Kidney epithelial cell (primary cell): ENCODE measurements around the gene BSND. TPM values are rescaled to one million over a fixed set of nuclear protein-coding genes. Genes with fewer than 3 reads are reported as not detected.

ENCODE experiments used
- DNase-seq: peaks from one replicate; pipeline ENCODE4 v3.0.0-alpha.2; 2010; ENCODE audit warnings: low read depth
- H3K27me3 ChIP-seq: 2 replicates; pipeline ENCODE4 v1.6.0; 2011; ENCODE audit warnings: low read length; ENCODE audit not compliant: control insufficient read depth, insufficient read depth
- H3K36me3 ChIP-seq: 2 replicates; pipeline ENCODE4 v1.5.1; 2011; ENCODE audit warnings: low read length; ENCODE audit not compliant: control insufficient read depth, insufficient read depth
- H3K4me3 ChIP-seq: 2 replicates; pipeline ENCODE4 v1.5.1; 2011; ENCODE audit warnings: low read depth, mild to moderate bottlenecking, control low read depth, low read length
- total RNA-seq: library from RNA; depleted of rRNA; stranded (reverse); fragments of >200 nt; gene quantifications from 2 replicates; pipeline ENCODE4 v1.2.3, GENCODE V29; 2015
- TF ChIP-seq, protein P1 (sequence below): IDR thresholded peaks from 2 replicates; pipeline ENCODE4 v1.5.1; 2011; ENCODE audit warnings: mild to moderate bottlenecking, moderate library complexity, low read length, control low read depth, inconsistent platforms; ENCODE audit not compliant: insufficient read depth, poor library complexity, severe bottlenecking

The BSND gene
- total RNA-seq, 1 donor from 2014 or later, result not detected

DNA sequence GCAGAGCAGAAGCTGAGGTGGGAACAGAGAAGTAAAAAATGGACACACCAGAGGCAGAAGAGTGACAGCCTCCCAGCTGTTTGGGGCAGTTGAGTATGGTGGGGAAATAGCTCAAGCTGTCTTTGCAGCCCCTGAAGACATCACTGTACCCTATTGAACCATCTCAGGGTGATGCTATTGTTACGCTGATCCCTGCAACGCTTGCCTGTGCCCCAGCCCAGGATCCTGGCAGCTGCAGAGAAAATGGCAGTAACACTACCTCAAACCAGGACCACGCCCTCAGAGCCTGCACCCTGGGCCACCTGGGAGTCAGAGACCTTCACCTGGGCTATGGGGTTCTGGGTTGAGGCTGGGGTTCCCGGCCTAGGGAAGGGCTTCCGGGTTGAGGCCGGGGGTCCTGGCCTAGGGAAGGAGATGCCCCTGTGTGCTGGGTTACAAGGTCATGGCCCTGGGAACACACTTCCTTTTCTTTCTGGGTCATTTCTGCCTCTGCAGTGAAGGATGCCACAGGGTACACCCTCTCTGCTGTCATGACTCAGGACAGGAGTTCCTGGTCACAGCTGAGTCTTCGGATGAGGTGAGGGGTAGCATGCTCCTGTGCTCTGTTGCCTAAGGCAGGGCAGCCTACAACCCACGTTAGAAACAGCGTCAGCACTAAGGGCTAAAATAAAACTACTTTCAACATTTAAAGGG, 11.6 kb downstream of the BSND start:
- Histone ChIP-seq H3K4me3 (no peak overlapping the region), H3K27me3 (peaks cover 7% of the 10 kb centered on the region), H3K36me3 (no peaks in the 10 kb centered on the region)
- DNase-seq, result no peak
- TF ChIP-seq, protein P1, sequence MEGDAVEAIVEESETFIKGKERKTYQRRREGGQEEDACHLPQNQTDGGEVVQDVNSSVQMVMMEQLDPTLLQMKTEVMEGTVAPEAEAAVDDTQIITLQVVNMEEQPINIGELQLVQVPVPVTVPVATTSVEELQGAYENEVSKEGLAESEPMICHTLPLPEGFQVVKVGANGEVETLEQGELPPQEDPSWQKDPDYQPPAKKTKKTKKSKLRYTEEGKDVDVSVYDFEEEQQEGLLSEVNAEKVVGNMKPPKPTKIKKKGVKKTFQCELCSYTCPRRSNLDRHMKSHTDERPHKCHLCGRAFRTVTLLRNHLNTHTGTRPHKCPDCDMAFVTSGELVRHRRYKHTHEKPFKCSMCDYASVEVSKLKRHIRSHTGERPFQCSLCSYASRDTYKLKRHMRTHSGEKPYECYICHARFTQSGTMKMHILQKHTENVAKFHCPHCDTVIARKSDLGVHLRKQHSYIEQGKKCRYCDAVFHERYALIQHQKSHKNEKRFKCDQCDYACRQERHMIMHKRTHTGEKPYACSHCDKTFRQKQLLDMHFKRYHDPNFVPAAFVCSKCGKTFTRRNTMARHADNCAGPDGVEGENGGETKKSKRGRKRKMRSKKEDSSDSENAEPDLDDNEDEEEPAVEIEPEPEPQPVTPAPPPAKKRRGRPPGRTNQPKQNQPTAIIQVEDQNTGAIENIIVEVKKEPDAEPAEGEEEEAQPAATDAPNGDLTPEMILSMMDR, result no peak

DNA sequence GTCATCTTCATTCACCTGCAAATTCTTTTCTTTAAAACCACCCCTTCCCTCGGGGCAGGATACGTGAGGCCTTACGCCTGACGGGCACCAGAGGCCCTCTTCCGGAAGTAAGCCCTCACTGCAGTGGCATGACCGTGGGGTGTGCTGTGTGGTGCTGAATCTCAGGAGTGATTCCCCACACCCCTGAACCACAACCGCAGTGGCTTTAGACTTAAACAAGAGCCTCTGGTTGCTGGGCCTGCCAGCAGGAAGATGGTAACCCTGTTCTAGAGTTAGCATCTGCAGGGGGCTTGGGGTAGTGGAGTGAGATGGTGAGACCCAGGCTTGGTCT, 12.1 kb downstream of the BSND start:
- no peaks in the 10 kb centered on the region for H3K36me3 ChIP-seq
- TF ChIP-seq, protein P1, result peak; percentile 18
- no peak for DNase-seq
- H3K4me3 ChIP-seq, result no peak overlapping the region
- H3K27me3 ChIP-seq, result peaks cover 10% of the 10 kb centered on the region

DNA sequence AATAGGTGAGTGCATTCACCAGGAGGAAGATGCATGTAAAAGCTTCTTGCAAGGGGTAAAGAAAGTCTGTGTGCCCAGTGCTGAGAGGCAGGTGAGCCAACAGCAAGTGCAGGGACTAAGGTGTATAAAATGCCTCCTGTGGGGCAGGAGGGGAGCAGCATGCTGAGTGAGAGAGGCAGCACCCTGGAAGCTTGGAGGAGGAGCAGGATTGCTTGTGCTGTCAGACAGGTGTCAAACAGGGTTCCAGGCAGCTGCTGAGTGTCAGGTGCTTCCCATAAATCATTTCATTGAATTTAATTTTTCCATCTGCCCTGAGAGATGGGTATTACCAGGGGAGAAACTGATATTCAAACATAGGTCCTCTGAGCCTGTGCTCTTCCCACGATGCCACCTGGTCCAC, 13.9 kb downstream of the BSND start:
- peaks cover 10% of the 10 kb centered on the region for H3K27me3 ChIP-seq
- DNase-seq, result no peak
- TF ChIP-seq, protein P1, result no peak

DNA sequence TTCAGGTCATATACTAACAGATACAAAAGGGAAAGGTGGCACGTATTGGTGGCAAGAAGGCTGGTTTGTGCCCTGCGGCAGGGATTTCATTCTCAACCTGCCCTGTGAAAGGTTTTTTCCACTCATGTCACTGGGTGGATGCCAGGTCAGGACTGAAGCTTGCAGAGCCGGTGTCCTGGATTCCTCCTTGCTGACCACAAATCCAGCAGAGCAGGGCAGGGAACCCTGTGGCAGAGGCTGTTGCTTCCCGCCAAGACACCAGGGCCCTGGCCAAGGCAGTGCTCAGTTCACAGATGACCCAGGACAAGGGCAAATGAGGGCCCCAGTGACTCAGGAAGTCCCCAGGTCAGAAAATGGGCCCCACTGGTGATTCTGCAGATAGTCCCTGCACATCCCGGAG, 16.4 kb downstream of the BSND start:
- Histone ChIP-seq H3K36me3 (no peaks in the 10 kb centered on the region), H3K27me3 (peaks cover 13% of the 10 kb centered on the region), H3K4me3 (no peak overlapping the region)
- DNase-seq, result no peak
- TF ChIP-seq, protein P1, result no peak

More for the DNA sequence above, 13.9 kb downstream of the BSND start:
- Histone ChIP-seq H3K36me3 (no peaks in the 10 kb centered on the region), H3K4me3 (no peak overlapping the region)

GRCh38 chr1:55015731-55016620, 17.2 kb downstream of the BSND start:
- H3K36me3 ChIP-seq, result no peaks in the 10 kb centered on the region
- no peak overlapping the region for H3K4me3 ChIP-seq
- no peak for DNase-seq
- H3K27me3 ChIP-seq, result peaks cover 13% of the 10 kb centered on the region
- TF ChIP-seq, protein P1, result no peak
